HG03378 (cell line): ENCODE measurements around the gene ALX1.

Experiments used
- ATAC-seq: cut with Tn5 transposase; IDR thresholded peaks from one replicate; pipeline ENCODE4 v1.9.1; 2021; ENCODE audit warnings: mild to moderate bottlenecking, moderate library complexity; ENCODE audit not compliant: unreplicated experiment

Gene ALX1

GRCh38 chr12:85280165-85280983, at the start of gene ALX1:
Gene ALX1, plus strand, starts transcription at chr12:85280220. Its CDS starts 42 bp downstream, at chr12:85280262.
- peak; percentile 77 for ATAC-seq

GRCh38 chr12:85237327-85237726, 42.7 kb upstream of the ALX1 start:
- ATAC-seq, result no peak

GRCh38 chr12:85244561-85244960, 35.5 kb upstream of the ALX1 start:
- ATAC-seq, result no peak

GRCh38 chr12:85253853-85254252, 26.2 kb upstream of the ALX1 start:
- ATAC-seq, result no peak

- ATAC-seq, result no peak
Measured at GRCh38 chr12:85257671-85258070, 22.3 kb upstream of the ALX1 start.

- no peak for ATAC-seq
Measured at GRCh38 chr12:85260447-85260846, 19.6 kb upstream of the ALX1 start.

GRCh38 chr12:85260896-85261295, 19.1 kb upstream of the ALX1 start:
- ATAC-seq, result no peak

GRCh38 chr12:85266356-85266755, 13.7 kb upstream of the ALX1 start:
- no peak for ATAC-seq

GRCh38 chr12:85273381-85274314, 6.4 kb upstream of the ALX1 start:
- ATAC-seq, result peak; percentile 58

- no peak for ATAC-seq
Measured at GRCh38 chr12:85274315-85274651, 5.7 kb upstream of the ALX1 start.

GRCh38 chr12:85275374-85275773, 4.6 kb upstream of the ALX1 start:
- ATAC-seq, result no peak

GRCh38 chr12:85277191-85277590, 2.8 kb upstream of the ALX1 start:
- no peak for ATAC-seq

GRCh38 chr12:85277900-85278597, 2.0 kb upstream of the ALX1 start:
- no peak for ATAC-seq

- no peak for ATAC-seq
Measured at GRCh38 chr12:85278598-85279448, 1.2 kb upstream of the ALX1 start.

GRCh38 chr12:85279449-85280164, 413 bp upstream of the ALX1 start:
- ATAC-seq, result no peak

- ATAC-seq, result no peak
Measured at GRCh38 chr12:85280984-85281630, 1.1 kb downstream of the ALX1 start.

GRCh38 chr12:85281636-85282312, 1.8 kb downstream of the ALX1 start:
- no peak for ATAC-seq

- no peak for ATAC-seq
Measured at GRCh38 chr12:85283560-85283959, 3.5 kb downstream of the ALX1 start.

GRCh38 chr12:85296362-85296761, 16.3 kb downstream of the ALX1 start:
- ATAC-seq, result no peak
